WTC11 (cell line): ENCODE results near the gene NFATC3. TPM values are rescaled to one million over a fixed set of nuclear protein-coding genes. Genes with fewer than 3 reads are reported as not detected.
A peak's percentile ranks its signal among the peaks of the same experiment; 100 is the strongest.

ENCODE experiments used
- ATAC-seq: fragments of 200-7000 bp; cut with Tn5 transposase; 2 replicates; pipeline ENCODE4 v1.10.0; 2021; ENCODE audit warnings: mild to moderate bottlenecking, moderate library complexity
- CTCF ChIA-PET: fragments of 300-600 bp; sonication (Branson Sonifier 250); formaldehyde crosslinking; loops from one replicate; lab custom pipeline; 2021; ENCODE audit warnings: antibody characterized with exemption; lab: Charles Lee
- POLR2A ChIA-PET: fragments of 350-600 bp; sonication (Branson Sonifier 250); formaldehyde crosslinking; loops from one replicate; lab custom pipeline; 2021; ENCODE audit warnings: antibody characterized with exemption; lab: Charles Lee
- DNase-seq: peaks from one replicate; pipeline ENCODE4 v3.0.0; 2021; ENCODE audit warnings: low spot score
- H3K27ac Mint-ChIP-seq: 2 replicates; pipeline ENCODE4 v1.8.0; 2021; ENCODE audit warnings: mixed read lengths
- H3K27me3 Mint-ChIP-seq: 2 replicates; pipeline ENCODE4 v1.8.0; 2021; ENCODE audit warnings: low read depth, mild to moderate bottlenecking, moderate library complexity, mixed read lengths
- H3K36me3 Mint-ChIP-seq: 2 replicates; pipeline ENCODE4 v1.8.0; 2021; ENCODE audit warnings: mixed read lengths
- H3K4me1 Mint-ChIP-seq: 2 replicates; pipeline ENCODE4 v1.8.0; 2022; ENCODE audit warnings: mixed read lengths
- H3K4me3 Mint-ChIP-seq: 2 replicates; pipeline ENCODE4 v1.8.0; 2021; ENCODE audit warnings: mild to moderate bottlenecking, moderate library complexity, mixed read lengths
- H3K9me3 Mint-ChIP-seq: 2 replicates; pipeline ENCODE4 v1.8.0; 2021; ENCODE audit warnings: mixed read lengths
- AR ChIP-seq: fragments of 250-450 bp; sonication (Bioruptor Pico); IDR thresholded peaks from 2 replicates; pipeline ENCODE4 v1.9.0; 2021; ENCODE audit warnings: mild to moderate bottlenecking
- CTCF ChIP-seq: fragments of 200-600 bp; IDR thresholded peaks from 2 replicates; pipeline ENCODE4 v1.8.0; 2022; ENCODE audit warnings: antibody characterized with exemption
- E2F4 ChIP-seq: sonication (generic); formaldehyde crosslinking; IDR thresholded peaks from 2 replicates; pipeline ENCODE4 v1.8.1; 2022; ENCODE audit warnings: low read depth, mild to moderate bottlenecking, moderate library complexity, missing genetic modification reagents, borderline replicate concordance
- GRHL2 ChIP-seq: fragments of 250-450 bp; sonication (Bioruptor Pico); IDR thresholded peaks from 2 replicates; pipeline ENCODE4 v1.8.0; 2022; ENCODE audit warnings: mild to moderate bottlenecking, moderate library complexity; ENCODE audit not compliant: insufficient replicate concordance, severe bottlenecking
- HMGA2 ChIP-seq: fragments of 250-450 bp; sonication (Bioruptor Pico); IDR thresholded peaks from 2 replicates; pipeline ENCODE4 v1.4.0; 2021; ENCODE audit warnings: mild to moderate bottlenecking, moderate library complexity
- NR2C2 ChIP-seq: sonication (generic); formaldehyde crosslinking; IDR thresholded peaks from 2 replicates; pipeline ENCODE4 v1.8.0; 2022; ENCODE audit warnings: mild to moderate bottlenecking, missing genetic modification reagents
- TEAD4 ChIP-seq: sonication (generic); formaldehyde crosslinking; IDR thresholded peaks from 2 replicates; pipeline ENCODE4 v1.8.0; 2022; ENCODE audit warnings: mild to moderate bottlenecking, missing genetic modification reagents
- TP53 ChIP-seq: sonication (generic); formaldehyde crosslinking; IDR thresholded peaks from 2 replicates; pipeline ENCODE4 v1.8.1; 2023; ENCODE audit warnings: mild to moderate bottlenecking, missing genetic modification reagents
- ZMAT4 ChIP-seq: fragments of 250-450 bp; sonication (Bioruptor Pico); IDR thresholded peaks from 2 replicates; pipeline ENCODE4 v1.9.0; 2021; ENCODE audit warnings: mild to moderate bottlenecking
- ZNF121 ChIP-seq: sonication (generic); formaldehyde crosslinking; IDR thresholded peaks from 2 replicates; pipeline ENCODE4 v1.8.0; 2023; ENCODE audit warnings: missing genetic modification reagents
- ZNF138 ChIP-seq: sonication (generic); formaldehyde crosslinking; conservative IDR thresholded peaks from 2 replicates; pipeline ENCODE4 v1.8.1; 2022; ENCODE audit warnings: mild to moderate bottlenecking, moderate library complexity, missing genetic modification reagents
- ZNF232 ChIP-seq: sonication (generic); formaldehyde crosslinking; IDR thresholded peaks from 2 replicates; pipeline ENCODE4 v1.8.0; 2022; ENCODE audit warnings: mild to moderate bottlenecking, missing genetic modification reagents
- ZNF423 ChIP-seq: fragments of 250-450 bp; sonication (Bioruptor Pico); IDR thresholded peaks from 2 replicates; pipeline ENCODE4 v2.1.2; 2022; ENCODE audit warnings: mild to moderate bottlenecking, moderate library complexity
- total RNA-seq: library from RNA; stranded (reverse); gene quantifications from 3 replicates; pipeline ENCODE4 v1.2.3, GENCODE V29; 2021
- TF ChIP-seq, protein P1 (sequence below): sonication (generic); formaldehyde crosslinking; IDR thresholded peaks from 2 replicates; pipeline ENCODE4 v1.8.1; 2023; ENCODE audit warnings: mild to moderate bottlenecking, missing genetic modification reagents, borderline replicate concordance
- TF ChIP-seq, protein P2 (sequence below): sonication (generic); formaldehyde crosslinking; IDR thresholded peaks from 2 replicates; pipeline ENCODE4 v1.8.1; 2023; ENCODE audit warnings: mild to moderate bottlenecking, missing genetic modification reagents, moderate library complexity
- TF ChIP-seq, protein P3 (sequence below): sonication (generic); formaldehyde crosslinking; IDR thresholded peaks from 2 replicates; pipeline ENCODE4 v1.8.1; 2022; ENCODE audit warnings: missing genetic modification reagents, borderline replicate concordance
- TF ChIP-seq, protein P4 (sequence below): fragments of 250-450 bp; sonication (Bioruptor Pico); IDR thresholded peaks from 2 replicates; pipeline ENCODE4 v1.9.0; 2021; ENCODE audit warnings: moderate library complexity, mild to moderate bottlenecking, inconsistent platforms, borderline replicate concordance

Gene NFATC3
- total RNA-seq, 1 experiment from 2014 or later = 34.6 TPM

GRCh38 chr16:68236826-68237242, 151.7 kb downstream of the NFATC3 start:
- Mint-ChIP-seq H3K36me3 (peaks cover 8% of the 10 kb centered on the region; the same call in 1 of the 2 replicates), H3K27me3 (peaks cover 14% of the 10 kb centered on the region), H3K4me3 (peak overlapping the region; percentile 94), H3K9me3 (no peaks in the 10 kb centered on the region), H3K4me1 (peaks cover 24% of the 10 kb centered on the region), H3K27ac (peak overlapping the region; percentile 98)
- POLR2A ChIA-PET = interaction anchor here (0.6 to 4.2 kb wide), 7 partner anchors 9 to 152 kb away, joined by 3 to 39 read pairs (median 3); partner anchors contain the start of genes NFATC3, PRMT7, SLC7A6 and SLC7A6OS
- ATAC-seq = no peak
- no peak; the same call in 1 of the 2 replicates for TF ChIP-seq E2F4 (CRISPR knock-in tag)
- TF ChIP-seq, protein P1, sequence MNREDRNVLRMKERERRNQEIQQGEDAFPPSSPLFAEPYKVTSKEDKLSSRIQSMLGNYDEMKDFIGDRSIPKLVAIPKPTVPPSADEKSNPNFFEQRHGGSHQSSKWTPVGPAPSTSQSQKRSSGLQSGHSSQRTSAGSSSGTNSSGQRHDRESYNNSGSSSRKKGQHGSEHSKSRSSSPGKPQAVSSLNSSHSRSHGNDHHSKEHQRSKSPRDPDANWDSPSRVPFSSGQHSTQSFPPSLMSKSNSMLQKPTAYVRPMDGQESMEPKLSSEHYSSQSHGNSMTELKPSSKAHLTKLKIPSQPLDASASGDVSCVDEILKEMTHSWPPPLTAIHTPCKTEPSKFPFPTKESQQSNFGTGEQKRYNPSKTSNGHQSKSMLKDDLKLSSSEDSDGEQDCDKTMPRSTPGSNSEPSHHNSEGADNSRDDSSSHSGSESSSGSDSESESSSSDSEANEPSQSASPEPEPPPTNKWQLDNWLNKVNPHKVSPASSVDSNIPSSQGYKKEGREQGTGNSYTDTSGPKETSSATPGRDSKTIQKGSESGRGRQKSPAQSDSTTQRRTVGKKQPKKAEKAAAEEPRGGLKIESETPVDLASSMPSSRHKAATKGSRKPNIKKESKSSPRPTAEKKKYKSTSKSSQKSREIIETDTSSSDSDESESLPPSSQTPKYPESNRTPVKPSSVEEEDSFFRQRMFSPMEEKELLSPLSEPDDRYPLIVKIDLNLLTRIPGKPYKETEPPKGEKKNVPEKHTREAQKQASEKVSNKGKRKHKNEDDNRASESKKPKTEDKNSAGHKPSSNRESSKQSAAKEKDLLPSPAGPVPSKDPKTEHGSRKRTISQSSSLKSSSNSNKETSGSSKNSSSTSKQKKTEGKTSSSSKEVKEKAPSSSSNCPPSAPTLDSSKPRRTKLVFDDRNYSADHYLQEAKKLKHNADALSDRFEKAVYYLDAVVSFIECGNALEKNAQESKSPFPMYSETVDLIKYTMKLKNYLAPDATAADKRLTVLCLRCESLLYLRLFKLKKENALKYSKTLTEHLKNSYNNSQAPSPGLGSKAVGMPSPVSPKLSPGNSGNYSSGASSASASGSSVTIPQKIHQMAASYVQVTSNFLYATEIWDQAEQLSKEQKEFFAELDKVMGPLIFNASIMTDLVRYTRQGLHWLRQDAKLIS (CRISPR knock-in tag) = 0 out of 2 replicates have a peak, but pooled peaks have one; percentile 8
- no peak for TF ChIP-seq ZNF232
- TF ChIP-seq TEAD4 (CRISPR knock-in tag) = no peak
- TF ChIP-seq, protein P2, sequence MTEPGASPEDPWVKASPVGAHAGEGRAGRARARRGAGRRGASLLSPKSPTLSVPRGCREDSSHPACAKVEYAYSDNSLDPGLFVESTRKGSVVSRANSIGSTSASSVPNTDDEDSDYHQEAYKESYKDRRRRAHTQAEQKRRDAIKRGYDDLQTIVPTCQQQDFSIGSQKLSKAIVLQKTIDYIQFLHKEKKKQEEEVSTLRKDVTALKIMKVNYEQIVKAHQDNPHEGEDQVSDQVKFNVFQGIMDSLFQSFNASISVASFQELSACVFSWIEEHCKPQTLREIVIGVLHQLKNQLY (CRISPR knock-in tag) = peak; percentile 34; the same call in 1 of the 2 replicates
- no peak for TF ChIP-seq ZMAT4 (CRISPR knock-in tag)
- peak; percentile 45 for DNase-seq
- CTCF ChIA-PET = interaction anchor here (0.9 to 5.1 kb wide), 8 partner anchors 25 to 353 kb away, joined by 3 to 46 read pairs (median 7); partner anchors contain the start of genes LCAT, NFATC3 and SLC7A6

- ChIA-PET POLR2A (interaction anchor here (0.5 to 4.2 kb wide), 8 partner anchors 9 to 346 kb away, joined by 3 to 39 read pairs (median 4); partner anchors contain the start of genes NFATC3 and SLC7A6), CTCF (interaction anchor here (0.6 to 5.1 kb wide), 8 partner anchors 24 to 294 kb away, joined by 3 to 46 read pairs (median 6); partner anchors contain the start of genes LCAT, NFATC3, PRMT7 and SLC7A6)
- H3K4me3 Mint-ChIP-seq = peak overlapping the region; percentile 94
- peaks cover 24% of the 10 kb centered on the region for H3K4me1 Mint-ChIP-seq
- peaks cover 5% of the 10 kb centered on the region; the same call in 1 of the 2 replicates for H3K36me3 Mint-ChIP-seq
- ATAC-seq (peak; percentile 79), DNase-seq (peak; percentile 99)
- no peaks in the 10 kb centered on the region for H3K9me3 Mint-ChIP-seq
- peaks cover 14% of the 10 kb centered on the region for H3K27me3 Mint-ChIP-seq
- H3K27ac Mint-ChIP-seq = peak overlapping the region; percentile 98
- TF ChIP-seq HMGA2 (CRISPR knock-in tag) (no peak), ZNF138 (CRISPR knock-in tag) (peak; percentile 77), ZNF423 (CRISPR knock-in tag) (no peak), CTCF (no peak), GRHL2 (no peak), TP53 (CRISPR knock-in tag) (peak; percentile 84; the same call in 1 of the 2 replicates), NR2C2 (CRISPR knock-in tag) (no peak), ZNF121 (CRISPR knock-in tag) (no peak), AR (CRISPR knock-in tag) (no peak; the same call in 1 of the 2 replicates)
- TF ChIP-seq, protein P3, sequence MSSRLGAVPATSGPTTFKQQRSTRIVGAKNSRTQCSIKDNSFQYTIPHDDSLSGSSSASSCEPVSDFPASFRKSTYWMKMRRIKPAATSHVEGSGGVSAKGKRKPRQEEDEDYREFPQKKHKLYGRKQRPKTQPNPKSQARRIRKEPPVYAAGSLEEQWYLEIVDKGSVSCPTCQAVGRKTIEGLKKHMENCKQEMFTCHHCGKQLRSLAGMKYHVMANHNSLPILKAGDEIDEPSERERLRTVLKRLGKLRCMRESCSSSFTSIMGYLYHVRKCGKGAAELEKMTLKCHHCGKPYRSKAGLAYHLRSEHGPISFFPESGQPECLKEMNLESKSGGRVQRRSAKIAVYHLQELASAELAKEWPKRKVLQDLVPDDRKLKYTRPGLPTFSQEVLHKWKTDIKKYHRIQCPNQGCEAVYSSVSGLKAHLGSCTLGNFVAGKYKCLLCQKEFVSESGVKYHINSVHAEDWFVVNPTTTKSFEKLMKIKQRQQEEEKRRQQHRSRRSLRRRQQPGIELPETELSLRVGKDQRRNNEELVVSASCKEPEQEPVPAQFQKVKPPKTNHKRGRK (CRISPR knock-in tag) = no peak
- TF ChIP-seq, protein P2 (CRISPR knock-in tag) = no peak
- TF ChIP-seq, protein P4, sequence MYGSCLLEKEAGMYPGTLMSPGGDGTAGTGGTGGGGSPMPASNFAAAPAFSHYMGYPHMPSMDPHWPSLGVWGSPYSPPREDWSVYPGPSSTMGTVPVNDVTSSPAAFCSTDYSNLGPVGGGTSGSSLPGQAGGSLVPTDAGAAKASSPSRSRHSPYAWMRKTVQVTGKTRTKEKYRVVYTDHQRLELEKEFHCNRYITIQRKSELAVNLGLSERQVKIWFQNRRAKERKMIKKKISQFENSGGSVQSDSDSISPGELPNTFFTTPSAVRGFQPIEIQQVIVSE (CRISPR knock-in tag) = no peak
These were observed 152.3 kb downstream of the NFATC3 start for GRCh38 chr16:68237243-68238028.
